ENCODE measurements around the gene TRAPPC10.
"Not testable (repeated sequence)": the region's sequence is repeated elsewhere in the genome, so short reads cannot be mapped to it uniquely, and the experiment has no call there.

TRAPPC10 gene

DNA sequence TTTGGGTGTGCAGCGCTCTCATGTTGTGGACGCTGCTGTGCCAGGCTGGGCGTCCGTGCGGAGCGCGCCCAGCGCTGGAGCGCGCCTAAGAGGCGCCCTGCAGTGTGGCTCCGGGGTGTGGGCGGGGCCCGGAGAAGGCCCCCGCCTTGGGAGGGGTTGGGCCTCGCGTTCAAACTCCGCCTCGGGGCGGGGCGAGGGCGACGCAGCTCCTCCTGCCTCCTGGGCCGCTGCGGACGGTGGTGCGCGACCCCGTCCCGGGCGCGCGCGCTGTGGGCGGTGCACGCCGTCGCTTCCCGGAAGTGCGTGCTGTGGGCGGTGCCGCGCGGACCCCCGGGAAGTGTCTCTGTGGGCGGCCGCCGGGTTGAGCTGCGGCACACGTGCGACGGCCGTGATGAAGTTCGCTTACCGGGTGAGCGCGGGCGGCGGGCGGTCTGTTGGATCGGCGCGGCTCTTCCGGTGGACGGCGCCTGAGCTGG lies 95.0 kb downstream of the TRAPPC10 start, which contains the start of gene PWP2:
Gene PWP2 (plus strand): TSS at position 374 of the 476 bp plus-strand sequence. CDS start 18 bp downstream, at position 392.
- H3K4me3 ChIP-seq (ENCODE audit: low read depth in 1 of 2, low read length in 2 of 2); H3K9me3 ChIP-seq (ENCODE audit: control insufficient read depth in 1 of 2, low read length in 2 of 2); H3K36me3 ChIP-seq (ENCODE audit: control insufficient read depth in 1 of 2, insufficient read depth in 2 of 2, low read length in 2 of 2): not testable (repeated sequence)

DNA sequence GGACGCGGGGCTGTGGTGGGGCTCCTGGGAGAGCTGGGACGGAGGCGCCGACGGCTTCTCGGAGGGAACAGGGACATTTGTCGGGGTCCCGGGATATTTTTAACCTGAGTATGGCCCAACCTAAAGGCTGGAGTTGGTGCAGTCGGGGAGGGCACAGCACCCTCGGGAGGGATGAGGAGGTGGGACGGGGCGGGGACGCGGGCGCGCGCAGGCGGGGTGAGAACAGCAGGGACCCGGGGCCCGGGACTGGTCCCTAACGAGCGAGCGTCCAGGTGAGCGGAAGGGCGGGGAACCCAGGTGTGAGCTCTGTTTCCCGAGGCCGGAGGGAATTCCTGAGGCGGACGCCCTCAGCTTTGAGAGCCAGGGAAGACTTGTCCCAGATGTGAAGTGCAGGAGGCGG lies 95.5 kb downstream of the TRAPPC10 start:
- not testable (repeated sequence) for H3K4me3 ChIP-seq (ENCODE audit: low read depth in 1 of 2, low read length in 2 of 2); H3K9me3 ChIP-seq (ENCODE audit: control insufficient read depth in 1 of 2, low read length in 2 of 2); H3K27ac ChIP-seq (ENCODE audit: low read length); H3K36me3 ChIP-seq (ENCODE audit: control insufficient read depth in 1 of 2, insufficient read depth in 2 of 2, low read length in 2 of 2); H3K4me1 ChIP-seq (ENCODE audit: control insufficient read depth in 1 of 2, insufficient read depth in 2 of 2, low read length in 2 of 2); H3K27me3 ChIP-seq (ENCODE audit: low read depth, low read length)

More for the DNA sequence above, 95.0 kb downstream of the TRAPPC10 start, which contains the start of gene PWP2:
- not testable (repeated sequence) for H3K27me3 ChIP-seq (ENCODE audit: low read depth, low read length); H3K27ac ChIP-seq (ENCODE audit: low read length); H3K4me1 ChIP-seq (ENCODE audit: control insufficient read depth in 1 of 2, insufficient read depth in 2 of 2, low read length in 2 of 2)

DNA sequence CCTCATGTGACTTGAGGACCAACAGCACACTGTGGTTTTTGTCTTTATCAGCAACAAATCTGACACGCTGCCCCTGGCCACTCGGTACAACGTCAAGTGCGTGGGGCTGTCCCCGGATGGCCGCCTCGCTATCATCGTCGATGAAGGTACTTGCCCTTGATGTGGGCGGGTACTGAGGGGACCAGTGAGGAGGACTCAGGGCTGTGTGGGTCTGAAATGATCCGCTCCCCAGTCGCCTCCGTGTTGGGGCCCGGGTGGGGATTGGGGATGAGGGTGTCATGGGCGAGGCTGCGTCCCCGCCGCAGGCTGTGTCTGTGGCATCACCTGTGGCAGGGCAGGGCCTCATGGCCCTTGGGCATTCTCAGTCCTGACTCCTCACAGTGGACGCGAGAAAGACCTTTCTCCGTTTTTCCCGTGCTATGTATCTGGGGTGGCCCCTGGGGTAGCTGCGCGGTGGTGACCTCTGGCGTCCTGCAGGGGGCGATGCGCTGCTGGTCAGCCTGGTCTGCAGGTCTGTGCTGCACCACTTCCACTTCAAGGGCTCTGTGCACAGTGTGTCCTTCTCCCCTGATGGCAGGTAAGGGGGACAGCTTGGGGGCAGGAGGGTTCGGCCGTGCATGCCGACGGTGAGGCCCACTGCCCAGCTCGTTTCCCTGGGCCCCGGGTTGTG lies 101.7 kb downstream of the TRAPPC10 start:
- not testable (repeated sequence) for H3K4me1 ChIP-seq (ENCODE audit: control insufficient read depth in 1 of 2, insufficient read depth in 2 of 2, low read length in 2 of 2); H3K4me3 ChIP-seq (ENCODE audit: low read depth in 1 of 2, low read length in 2 of 2); H3K9me3 ChIP-seq (ENCODE audit: control insufficient read depth in 1 of 2, low read length in 2 of 2); H3K27me3 ChIP-seq (ENCODE audit: low read depth, low read length); H3K27ac ChIP-seq (ENCODE audit: low read length); H3K36me3 ChIP-seq (ENCODE audit: control insufficient read depth in 1 of 2, insufficient read depth in 2 of 2, low read length in 2 of 2)

DNA sequence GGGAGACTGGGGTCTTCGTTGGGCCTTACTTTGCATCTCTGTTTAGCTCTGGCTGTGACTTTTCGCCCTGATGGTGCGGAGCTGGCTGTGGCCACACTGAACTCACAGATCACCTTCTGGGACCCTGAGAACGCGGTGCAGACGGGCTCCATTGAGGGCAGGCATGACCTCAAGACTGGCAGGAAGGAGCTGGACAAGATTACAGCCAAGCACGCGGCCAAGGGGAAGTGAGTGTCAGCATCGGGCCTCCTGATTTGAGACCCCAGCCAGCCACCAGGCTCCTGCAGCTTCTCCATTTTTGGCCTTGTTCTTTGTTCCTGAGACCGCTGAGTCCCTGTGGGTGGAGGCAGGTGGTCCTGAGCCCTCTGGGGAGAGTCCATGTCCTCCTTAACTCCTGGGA lies 110.0 kb downstream of the TRAPPC10 start:
- not testable (repeated sequence) for H3K4me1 ChIP-seq (ENCODE audit: control insufficient read depth in 1 of 2, insufficient read depth in 2 of 2, low read length in 2 of 2); H3K27ac ChIP-seq (ENCODE audit: low read length); H3K4me3 ChIP-seq (ENCODE audit: low read depth in 1 of 2, low read length in 2 of 2); H3K36me3 ChIP-seq (ENCODE audit: control insufficient read depth in 1 of 2, insufficient read depth in 2 of 2, low read length in 2 of 2); H3K27me3 ChIP-seq (ENCODE audit: low read depth, low read length); H3K9me3 ChIP-seq (ENCODE audit: control insufficient read depth in 1 of 2, low read length in 2 of 2)

DNA sequence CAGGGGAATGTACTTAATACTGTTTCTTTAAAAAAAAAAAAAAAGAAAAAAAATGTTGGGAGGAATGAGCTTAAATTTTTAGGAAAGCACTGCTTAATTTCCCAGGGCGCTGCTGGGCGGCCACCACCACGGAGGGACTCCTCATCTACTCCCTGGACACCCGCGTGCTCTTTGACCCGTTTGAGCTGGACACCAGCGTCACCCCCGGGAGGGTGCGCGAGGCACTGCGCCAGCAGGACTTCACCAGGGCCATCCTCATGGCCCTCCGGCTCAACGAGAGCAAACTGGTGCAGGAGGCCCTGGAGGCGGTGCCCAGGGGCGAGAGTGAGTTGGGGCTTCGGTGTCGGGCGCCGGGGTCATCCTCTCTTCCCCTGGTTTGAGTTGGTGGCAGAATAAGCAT lies 115.7 kb downstream of the TRAPPC10 start:
- not testable (repeated sequence) for H3K27me3 ChIP-seq (ENCODE audit: low read depth, low read length); H3K4me3 ChIP-seq (ENCODE audit: low read depth in 1 of 2, low read length in 2 of 2); H3K27ac ChIP-seq (ENCODE audit: low read length); H3K4me1 ChIP-seq (ENCODE audit: control insufficient read depth in 1 of 2, insufficient read depth in 2 of 2, low read length in 2 of 2); H3K9me3 ChIP-seq (ENCODE audit: control insufficient read depth in 1 of 2, low read length in 2 of 2); H3K36me3 ChIP-seq (ENCODE audit: control insufficient read depth in 1 of 2, insufficient read depth in 2 of 2, low read length in 2 of 2)

DNA sequence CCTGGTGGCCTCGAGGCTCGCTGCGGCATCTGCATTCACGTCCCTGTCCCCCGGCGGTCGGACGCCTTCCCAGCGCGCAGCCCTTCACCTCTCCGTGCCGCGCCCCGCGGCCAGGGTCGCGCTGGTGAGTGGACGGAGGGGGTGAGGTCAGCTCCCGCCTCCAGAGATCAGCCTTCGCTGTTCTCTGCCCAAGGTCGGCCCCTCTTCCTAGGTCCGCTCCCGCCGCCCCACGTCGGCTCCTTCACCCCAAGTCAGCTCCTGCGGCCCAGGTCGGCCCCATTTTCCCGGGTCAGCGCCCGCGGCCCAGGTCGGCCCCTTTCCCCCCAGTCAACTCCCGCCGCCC lies 121.6 kb downstream of the TRAPPC10 start:
- H3K27me3 ChIP-seq (ENCODE audit: low read depth, low read length); H3K27ac ChIP-seq (ENCODE audit: low read length); H3K4me1 ChIP-seq (ENCODE audit: control insufficient read depth in 1 of 2, insufficient read depth in 2 of 2, low read length in 2 of 2); H3K36me3 ChIP-seq (ENCODE audit: control insufficient read depth in 1 of 2, insufficient read depth in 2 of 2, low read length in 2 of 2); H3K4me3 ChIP-seq (ENCODE audit: low read depth in 1 of 2, low read length in 2 of 2); H3K9me3 ChIP-seq (ENCODE audit: control insufficient read depth in 1 of 2, low read length in 2 of 2): not testable (repeated sequence)

DNA sequence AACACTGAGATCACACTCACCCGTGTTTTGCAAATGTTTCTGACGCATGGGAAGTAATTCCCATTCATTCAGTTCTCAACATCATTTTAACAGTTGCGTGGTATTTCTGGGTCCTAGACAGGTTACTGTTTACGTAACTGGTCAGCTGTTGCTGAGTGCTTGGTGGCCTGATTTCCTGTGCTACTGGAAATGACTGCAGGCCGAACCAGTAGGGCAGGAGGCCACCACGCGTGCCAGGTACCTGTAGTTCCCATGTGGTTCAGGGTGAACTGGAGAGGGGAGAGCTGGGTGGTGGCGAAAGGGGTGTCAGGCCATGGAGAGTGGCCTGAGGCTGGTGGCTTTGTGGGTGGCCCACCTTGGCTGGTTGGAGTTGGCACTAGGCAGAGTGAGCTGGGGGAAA lies 122.6 kb downstream of the TRAPPC10 start:
- H3K27me3 ChIP-seq (ENCODE audit: low read depth, low read length); H3K4me1 ChIP-seq (ENCODE audit: control insufficient read depth in 1 of 2, insufficient read depth in 2 of 2, low read length in 2 of 2); H3K9me3 ChIP-seq (ENCODE audit: control insufficient read depth in 1 of 2, low read length in 2 of 2); H3K4me3 ChIP-seq (ENCODE audit: low read depth in 1 of 2, low read length in 2 of 2); H3K27ac ChIP-seq (ENCODE audit: low read length); H3K36me3 ChIP-seq (ENCODE audit: control insufficient read depth in 1 of 2, insufficient read depth in 2 of 2, low read length in 2 of 2): not testable (repeated sequence)

DNA sequence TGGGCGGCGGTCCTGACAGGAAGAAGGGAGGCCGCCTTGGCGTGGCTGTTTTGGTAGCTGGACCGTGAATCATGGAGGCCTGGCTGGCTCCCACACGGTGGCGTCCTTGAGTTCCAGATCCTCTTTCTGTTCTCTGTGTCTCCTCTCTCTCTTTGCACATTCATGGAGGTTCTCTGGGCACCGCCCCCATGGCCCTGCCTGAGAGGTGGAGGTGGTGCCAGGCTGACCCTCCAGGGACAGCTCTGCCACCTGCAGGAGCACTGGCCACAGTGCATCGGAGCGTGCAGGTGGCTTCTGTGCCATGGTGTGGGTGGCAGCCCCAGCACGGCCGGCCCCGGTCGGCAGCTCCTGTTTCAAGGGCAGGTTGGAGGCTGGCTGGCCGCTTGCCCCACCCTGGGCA lies 125.9 kb downstream of the TRAPPC10 start:
- H3K4me3 ChIP-seq (ENCODE audit: low read depth in 1 of 2, low read length in 2 of 2); H3K4me1 ChIP-seq (ENCODE audit: control insufficient read depth in 1 of 2, insufficient read depth in 2 of 2, low read length in 2 of 2); H3K27me3 ChIP-seq (ENCODE audit: low read depth, low read length); H3K36me3 ChIP-seq (ENCODE audit: control insufficient read depth in 1 of 2, insufficient read depth in 2 of 2, low read length in 2 of 2); H3K9me3 ChIP-seq (ENCODE audit: control insufficient read depth in 1 of 2, low read length in 2 of 2); H3K27ac ChIP-seq (ENCODE audit: low read length): not testable (repeated sequence)

DNA sequence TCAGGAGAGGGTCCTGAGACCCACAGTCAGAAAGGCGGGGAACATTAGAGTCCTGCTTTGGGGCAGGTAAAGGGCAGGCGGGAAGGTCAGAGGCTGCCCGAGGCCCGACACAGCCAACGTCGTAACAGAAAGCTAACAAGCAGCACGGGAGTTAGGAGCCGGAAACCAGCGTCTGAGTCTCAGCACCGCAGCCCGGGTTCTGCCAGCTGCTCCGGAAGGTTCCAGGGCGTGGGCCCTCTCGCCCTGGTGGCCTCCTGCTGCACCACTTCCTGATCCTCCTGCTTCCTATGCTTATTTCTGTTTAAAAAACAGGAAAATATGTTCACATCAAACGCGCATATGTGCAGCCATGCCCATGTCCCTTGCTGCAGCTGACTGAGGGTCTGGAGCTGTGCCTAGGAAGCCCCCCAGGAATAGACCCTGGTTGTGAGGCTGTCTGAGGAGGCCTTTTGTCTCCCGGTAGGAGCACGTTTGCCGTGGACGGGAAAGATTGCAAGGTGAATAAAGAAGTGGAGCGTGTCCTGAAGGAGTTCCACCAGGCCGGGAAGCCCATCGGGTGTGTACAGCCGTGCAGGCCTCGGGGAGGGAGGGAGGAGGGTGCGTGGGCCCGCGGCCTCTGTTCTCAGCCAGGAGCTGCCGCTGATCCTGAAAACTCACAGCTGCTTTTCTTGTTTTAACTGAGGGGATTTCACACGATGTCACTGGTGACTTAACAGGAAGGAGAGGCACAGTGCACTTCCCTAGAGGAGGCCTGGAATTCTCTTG lies 127.9 kb downstream of the TRAPPC10 start:
- not testable (repeated sequence) for H3K27ac ChIP-seq (ENCODE audit: low read length); H3K4me3 ChIP-seq (ENCODE audit: low read depth in 1 of 2, low read length in 2 of 2); H3K27me3 ChIP-seq (ENCODE audit: low read depth, low read length); H3K4me1 ChIP-seq (ENCODE audit: control insufficient read depth in 1 of 2, insufficient read depth in 2 of 2, low read length in 2 of 2); H3K36me3 ChIP-seq (ENCODE audit: control insufficient read depth in 1 of 2, insufficient read depth in 2 of 2, low read length in 2 of 2); H3K9me3 ChIP-seq (ENCODE audit: control insufficient read depth in 1 of 2, low read length in 2 of 2)

DNA sequence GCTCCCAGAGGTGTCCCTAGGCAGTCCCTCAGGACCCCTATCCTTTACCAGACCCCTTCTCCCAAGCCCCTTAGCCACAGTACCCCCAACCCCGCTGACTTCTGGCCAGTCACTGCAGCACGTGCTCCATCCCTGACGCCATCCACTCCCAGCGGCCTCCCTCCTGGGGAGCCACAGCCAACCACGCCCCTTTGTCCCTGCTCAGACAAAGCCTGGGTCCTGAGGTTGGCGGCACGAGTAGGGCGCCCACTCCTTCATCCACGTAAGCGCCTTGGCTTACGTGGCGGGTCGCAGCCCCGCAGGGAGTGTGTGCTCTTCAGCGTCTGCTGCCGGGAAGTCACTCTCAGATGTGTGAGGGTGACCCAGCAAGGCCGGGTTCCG lies 128.4 kb downstream of the TRAPPC10 start:
- not testable (repeated sequence) for H3K36me3 ChIP-seq (ENCODE audit: control insufficient read depth in 1 of 2, insufficient read depth in 2 of 2, low read length in 2 of 2); H3K27me3 ChIP-seq (ENCODE audit: low read depth, low read length); H3K4me1 ChIP-seq (ENCODE audit: control insufficient read depth in 1 of 2, insufficient read depth in 2 of 2, low read length in 2 of 2); H3K4me3 ChIP-seq (ENCODE audit: low read depth in 1 of 2, low read length in 2 of 2); H3K9me3 ChIP-seq (ENCODE audit: control insufficient read depth in 1 of 2, low read length in 2 of 2); H3K27ac ChIP-seq (ENCODE audit: low read length)

DNA sequence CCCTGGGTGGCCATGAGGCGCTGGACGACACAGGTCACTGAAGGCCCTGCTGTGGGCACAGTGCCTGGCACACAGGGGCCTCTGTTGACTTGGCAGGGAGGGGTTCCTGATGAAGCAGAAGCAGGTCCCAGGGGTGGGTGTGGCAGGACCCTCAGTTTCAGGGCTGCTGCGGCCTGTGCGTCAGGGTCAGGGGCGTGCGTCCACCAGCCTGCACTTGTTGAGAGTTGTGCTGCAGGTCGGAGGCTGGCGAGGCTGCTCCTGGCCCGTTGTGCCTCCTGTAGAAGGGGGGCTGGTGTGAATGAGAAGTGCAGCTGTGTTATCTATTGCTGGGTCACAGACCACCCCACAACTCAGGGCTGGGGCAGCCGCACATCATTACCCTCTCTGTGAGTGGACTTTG lies 130.4 kb downstream of the TRAPPC10 start:
- not testable (repeated sequence) for H3K4me3 ChIP-seq (ENCODE audit: low read depth in 1 of 2, low read length in 2 of 2); H3K36me3 ChIP-seq (ENCODE audit: control insufficient read depth in 1 of 2, insufficient read depth in 2 of 2, low read length in 2 of 2); H3K4me1 ChIP-seq (ENCODE audit: control insufficient read depth in 1 of 2, insufficient read depth in 2 of 2, low read length in 2 of 2); H3K27me3 ChIP-seq (ENCODE audit: low read depth, low read length); H3K27ac ChIP-seq (ENCODE audit: low read length); H3K9me3 ChIP-seq (ENCODE audit: control insufficient read depth in 1 of 2, low read length in 2 of 2)

DNA sequence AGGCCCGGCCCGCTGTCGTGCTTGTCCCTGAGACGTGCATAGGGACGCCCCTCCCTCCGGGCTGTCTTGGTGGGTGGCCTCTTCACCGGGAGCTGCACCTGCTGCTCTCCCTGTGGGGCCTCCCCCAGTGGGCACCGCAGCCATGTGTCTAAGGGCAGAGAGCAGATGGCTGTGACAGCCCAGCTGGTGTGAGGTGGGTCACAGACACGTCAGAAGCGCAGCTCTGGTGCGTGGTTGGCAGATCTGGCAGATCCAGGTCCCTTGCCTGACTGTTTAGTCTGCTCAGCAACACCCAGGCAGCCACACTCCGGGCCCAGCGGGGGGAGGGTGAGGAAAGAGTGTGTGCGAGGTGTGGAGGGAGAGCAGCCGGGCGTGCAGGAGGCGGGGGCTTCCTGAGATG lies 131.3 kb downstream of the TRAPPC10 start:
- not testable (repeated sequence) for H3K27ac ChIP-seq (ENCODE audit: low read length); H3K36me3 ChIP-seq (ENCODE audit: control insufficient read depth in 1 of 2, insufficient read depth in 2 of 2, low read length in 2 of 2); H3K27me3 ChIP-seq (ENCODE audit: low read depth, low read length); H3K4me1 ChIP-seq (ENCODE audit: control insufficient read depth in 1 of 2, insufficient read depth in 2 of 2, low read length in 2 of 2); H3K9me3 ChIP-seq (ENCODE audit: control insufficient read depth in 1 of 2, low read length in 2 of 2); H3K4me3 ChIP-seq (ENCODE audit: low read depth in 1 of 2, low read length in 2 of 2)

All from muscle layer of duodenum (tissue), 2 donors.